Loucy (cell line): ENCODE measurements around the gene CEP43.

Experiments
- H2AFZ ChIP-seq: fragments of 200-600 bp; sonication (generic); 2 replicates; pipeline ENCODE4 v1.6.0; 2016; ENCODE audit warnings: antibody characterized with exemption, mild to moderate bottlenecking, low read length, moderate library complexity
- H3F3A ChIP-seq: fragments of 200-600 bp; 2 replicates; pipeline ENCODE4 v1.6.0; 2016; ENCODE audit warnings: antibody characterized with exemption, low read depth, mild to moderate bottlenecking
- H3K27me3 ChIP-seq: fragments of 200-600 bp; sonication (generic); 2 replicates; pipeline ENCODE4 v1.6.1; 2014; ENCODE audit warnings: low read length, mild to moderate bottlenecking; ENCODE audit not compliant: insufficient read depth, poor library complexity, severe bottlenecking
- H3K36me3 ChIP-seq: fragments of 200-600 bp; sonication (generic); 2 replicates; pipeline ENCODE4 v1.6.1; 2016; ENCODE audit warnings: low read length; ENCODE audit not compliant: insufficient read depth
- H3K4me1 ChIP-seq: fragments of 200-600 bp; sonication (generic); 2 replicates; pipeline ENCODE4 v1.5.1; 2014; ENCODE audit warnings: low read length, mild to moderate bottlenecking; ENCODE audit not compliant: insufficient read depth, poor library complexity, severe bottlenecking
- H3K4me2 ChIP-seq: fragments of 200-600 bp; sonication (generic); 2 replicates; pipeline ENCODE4 v1.6.0; 2014; ENCODE audit warnings: antibody characterized with exemption, low read length, low read depth, mild to moderate bottlenecking; ENCODE audit not compliant: poor library complexity, severe bottlenecking
- H3K4me3 ChIP-seq: fragments of 200-600 bp; sonication (generic); 2 replicates; pipeline ENCODE4 v1.5.1; 2014; ENCODE audit warnings: low read length, mild to moderate bottlenecking, mixed read lengths; ENCODE audit not compliant: poor library complexity, severe bottlenecking
- H3K79me2 ChIP-seq: fragments of 200-600 bp; sonication (generic); 2 replicates; pipeline ENCODE4 v1.6.1; 2014; ENCODE audit warnings: low read length; ENCODE audit not compliant: insufficient read depth
- H3K9ac ChIP-seq: fragments of 200-600 bp; sonication (generic); 2 replicates; pipeline ENCODE4 v1.6.0; 2014; ENCODE audit warnings: mild to moderate bottlenecking, low read depth, low read length, moderate library complexity; ENCODE audit not compliant: poor library complexity, severe bottlenecking
- H3K9me2 ChIP-seq: fragments of 200-600 bp; sonication (generic); replicated peaks from 2 replicates; pipeline ENCODE4 v1.6.1; 2016; ENCODE audit warnings: low read depth, low read length, mixed read lengths
- H3K9me3 ChIP-seq: fragments of 200-600 bp; sonication (generic); 2 replicates; pipeline ENCODE4 v1.6.1; 2014; ENCODE audit warnings: mild to moderate bottlenecking, antibody characterized with exemption, low read length, low read depth; ENCODE audit not compliant: insufficient read depth
- H4K20me1 ChIP-seq: fragments of 200-600 bp; sonication (generic); 2 replicates; pipeline ENCODE4 v1.6.0; 2014; ENCODE audit warnings: antibody characterized with exemption, low read length, mild to moderate bottlenecking; ENCODE audit not compliant: insufficient read depth, poor library complexity, severe bottlenecking
- EZH2phosphoT487 ChIP-seq: fragments of 200-600 bp; IDR thresholded peaks from 2 replicates; pipeline ENCODE4 v1.6.1; 2018; ENCODE audit warnings: antibody characterized with exemption, mild to moderate bottlenecking, moderate library complexity, borderline replicate concordance
- TF ChIP-seq, protein P1 (sequence below): fragments of 200-600 bp; sonication (generic); conservative IDR thresholded peaks from 2 replicates; pipeline ENCODE4 v1.5.1; 2014; ENCODE audit warnings: mild to moderate bottlenecking, antibody characterized with exemption, low read length

Gene CEP43

DNA sequence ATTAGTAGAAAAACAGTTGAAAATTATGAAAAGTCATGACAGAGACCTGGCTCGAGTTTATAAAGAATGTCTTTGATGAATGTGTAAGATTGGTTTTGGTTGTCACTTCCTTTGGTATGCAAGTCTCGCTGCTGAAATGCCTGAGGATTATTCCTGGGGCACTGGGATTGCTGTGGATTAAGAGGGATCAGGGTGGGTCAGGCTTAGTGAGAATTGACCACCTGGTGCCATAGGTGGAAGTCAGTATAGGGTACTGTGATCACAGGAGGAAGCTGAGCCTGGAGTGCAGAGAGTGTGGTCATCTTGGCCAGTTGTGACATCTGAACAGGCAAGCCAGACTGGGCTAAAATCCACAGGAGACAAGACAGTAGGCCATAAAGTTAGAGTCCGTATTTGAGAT lies 34.9 kb downstream of the CEP43 start:
- no peak overlapping the region for H2AFZ ChIP-seq
- no peaks in the 10 kb centered on the region for H3F3A ChIP-seq
- no peak overlapping the region for H3K9ac ChIP-seq
- H3K9me2 ChIP-seq: no peaks in the 10 kb centered on the region
- no peaks in the 10 kb centered on the region for H3K79me2 ChIP-seq
- no peaks in the 10 kb centered on the region for H3K9me3 ChIP-seq
- no peaks in the 10 kb centered on the region for H3K4me1 ChIP-seq
- H3K4me3 ChIP-seq: no peak overlapping the region
- H3K4me2 ChIP-seq: no peak overlapping the region
- TF ChIP-seq, protein P1, sequence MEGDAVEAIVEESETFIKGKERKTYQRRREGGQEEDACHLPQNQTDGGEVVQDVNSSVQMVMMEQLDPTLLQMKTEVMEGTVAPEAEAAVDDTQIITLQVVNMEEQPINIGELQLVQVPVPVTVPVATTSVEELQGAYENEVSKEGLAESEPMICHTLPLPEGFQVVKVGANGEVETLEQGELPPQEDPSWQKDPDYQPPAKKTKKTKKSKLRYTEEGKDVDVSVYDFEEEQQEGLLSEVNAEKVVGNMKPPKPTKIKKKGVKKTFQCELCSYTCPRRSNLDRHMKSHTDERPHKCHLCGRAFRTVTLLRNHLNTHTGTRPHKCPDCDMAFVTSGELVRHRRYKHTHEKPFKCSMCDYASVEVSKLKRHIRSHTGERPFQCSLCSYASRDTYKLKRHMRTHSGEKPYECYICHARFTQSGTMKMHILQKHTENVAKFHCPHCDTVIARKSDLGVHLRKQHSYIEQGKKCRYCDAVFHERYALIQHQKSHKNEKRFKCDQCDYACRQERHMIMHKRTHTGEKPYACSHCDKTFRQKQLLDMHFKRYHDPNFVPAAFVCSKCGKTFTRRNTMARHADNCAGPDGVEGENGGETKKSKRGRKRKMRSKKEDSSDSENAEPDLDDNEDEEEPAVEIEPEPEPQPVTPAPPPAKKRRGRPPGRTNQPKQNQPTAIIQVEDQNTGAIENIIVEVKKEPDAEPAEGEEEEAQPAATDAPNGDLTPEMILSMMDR: no peak
- TF ChIP-seq EZH2phosphoT487: no peak
- H3K36me3 ChIP-seq: peaks cover 60% of the 10 kb centered on the region; the same call in 1 of the 2 replicates
- H4K20me1 ChIP-seq: no peaks in the 10 kb centered on the region
- no peaks in the 10 kb centered on the region for H3K27me3 ChIP-seq

DNA sequence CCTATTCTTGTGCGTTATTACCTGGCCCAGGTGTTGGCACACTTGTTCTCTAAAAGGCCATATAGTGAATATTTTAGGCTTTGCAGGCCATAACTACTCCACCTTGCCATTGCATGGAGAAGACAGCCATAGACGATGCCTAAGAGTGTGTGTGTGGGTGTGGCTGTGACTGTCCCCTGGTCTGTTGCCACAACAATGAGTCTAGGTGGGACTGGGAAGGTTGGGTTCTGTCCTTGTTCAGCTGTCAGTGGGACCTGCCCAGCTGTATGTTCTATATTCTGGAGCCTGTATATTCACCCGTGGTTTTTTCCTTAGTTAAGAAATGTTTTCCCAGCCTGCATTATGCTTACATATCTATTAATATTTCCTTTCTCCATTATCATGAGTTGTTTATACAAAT lies 38.6 kb downstream of the CEP43 start:
- H3K36me3 ChIP-seq: peaks cover 54% of the 10 kb centered on the region; the same call in 1 of the 2 replicates
- no peaks in the 10 kb centered on the region for H3K79me2 ChIP-seq
- 0 out of 2 replicates have a peak, but pooled peaks cover 3% of the 10 kb centered on the region for H3F3A ChIP-seq
- H3K9me3 ChIP-seq: no peaks in the 10 kb centered on the region
- H3K27me3 ChIP-seq: no peaks in the 10 kb centered on the region
- peaks cover 3% of the 10 kb centered on the region for H3K4me1 ChIP-seq
- H3K9ac ChIP-seq: no peak overlapping the region
- H3K4me3 ChIP-seq: no peak overlapping the region
- H3K4me2 ChIP-seq: no peak overlapping the region
- no peaks in the 10 kb centered on the region for H4K20me1 ChIP-seq
- H2AFZ ChIP-seq: no peak overlapping the region
- TF ChIP-seq, protein P1: no peak
- no peak for TF ChIP-seq EZH2phosphoT487
- H3K9me2 ChIP-seq: no peaks in the 10 kb centered on the region

DNA sequence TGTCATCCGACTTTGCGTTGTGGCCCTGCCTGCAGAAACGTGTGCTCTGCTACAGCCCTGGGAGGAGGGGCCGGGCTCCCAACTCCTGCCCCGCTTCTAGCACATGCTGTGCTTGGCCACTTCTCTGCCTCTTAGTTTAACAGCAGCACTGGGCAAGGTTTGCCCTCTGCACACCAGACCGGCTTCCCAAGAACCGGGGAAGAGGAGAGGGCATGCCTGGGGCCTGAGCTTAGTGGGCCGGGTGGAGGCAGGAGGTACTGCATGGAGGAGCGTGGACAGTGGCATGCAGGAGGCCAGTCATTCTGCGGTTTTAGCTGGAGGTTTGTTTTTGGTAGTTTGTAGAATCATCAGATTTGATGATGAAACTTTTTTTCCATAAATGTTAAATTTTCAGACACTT lies 45.5 kb downstream of the CEP43 start:
- Histone ChIP-seq H3K79me2 (no peaks in the 10 kb centered on the region), H3K9me2 (no peaks in the 10 kb centered on the region), H3K4me1 (peaks cover 3% of the 10 kb centered on the region), H4K20me1 (no peaks in the 10 kb centered on the region), H2AFZ (no peak overlapping the region), H3K4me2 (no peak overlapping the region), H3F3A (0 out of 2 replicates have a peak, but pooled peaks cover 3% of the 10 kb centered on the region), H3K9me3 (no peaks in the 10 kb centered on the region), H3K36me3 (peaks cover 18% of the 10 kb centered on the region; the same call in 1 of the 2 replicates), H3K4me3 (no peak overlapping the region), H3K27me3 (no peaks in the 10 kb centered on the region), H3K9ac (no peak overlapping the region)
- TF ChIP-seq, protein P1: no peak
- TF ChIP-seq EZH2phosphoT487: no peak
